ENCODE results near the gene CAMK2D.

DNA sequence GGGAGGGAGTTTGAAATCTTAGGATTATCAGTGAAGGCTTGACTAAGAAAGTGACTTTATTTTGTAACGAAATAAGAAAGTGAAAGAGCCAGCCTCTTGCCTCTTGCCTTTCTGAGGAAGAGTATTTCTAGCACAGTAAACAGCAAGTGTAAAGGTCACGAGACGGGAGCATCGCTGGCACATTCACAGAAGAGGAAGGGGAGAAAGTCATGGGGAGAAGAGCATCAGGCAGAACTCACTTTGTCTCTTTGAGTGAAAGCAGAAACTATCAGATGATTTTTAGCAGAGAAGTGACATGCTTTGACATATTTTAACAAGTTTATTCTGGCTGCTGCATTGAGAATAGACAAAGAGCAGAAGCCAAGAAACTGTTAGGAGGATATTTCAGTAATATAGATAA, 313.8 kb downstream of the CAMK2D start:
- TF ChIP-seq, protein P1, sequence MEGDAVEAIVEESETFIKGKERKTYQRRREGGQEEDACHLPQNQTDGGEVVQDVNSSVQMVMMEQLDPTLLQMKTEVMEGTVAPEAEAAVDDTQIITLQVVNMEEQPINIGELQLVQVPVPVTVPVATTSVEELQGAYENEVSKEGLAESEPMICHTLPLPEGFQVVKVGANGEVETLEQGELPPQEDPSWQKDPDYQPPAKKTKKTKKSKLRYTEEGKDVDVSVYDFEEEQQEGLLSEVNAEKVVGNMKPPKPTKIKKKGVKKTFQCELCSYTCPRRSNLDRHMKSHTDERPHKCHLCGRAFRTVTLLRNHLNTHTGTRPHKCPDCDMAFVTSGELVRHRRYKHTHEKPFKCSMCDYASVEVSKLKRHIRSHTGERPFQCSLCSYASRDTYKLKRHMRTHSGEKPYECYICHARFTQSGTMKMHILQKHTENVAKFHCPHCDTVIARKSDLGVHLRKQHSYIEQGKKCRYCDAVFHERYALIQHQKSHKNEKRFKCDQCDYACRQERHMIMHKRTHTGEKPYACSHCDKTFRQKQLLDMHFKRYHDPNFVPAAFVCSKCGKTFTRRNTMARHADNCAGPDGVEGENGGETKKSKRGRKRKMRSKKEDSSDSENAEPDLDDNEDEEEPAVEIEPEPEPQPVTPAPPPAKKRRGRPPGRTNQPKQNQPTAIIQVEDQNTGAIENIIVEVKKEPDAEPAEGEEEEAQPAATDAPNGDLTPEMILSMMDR (conservative IDR thresholded peaks at IDR 0.05): no peak
- TF ChIP-seq ZFX (IDR thresholded peaks at IDR 0.05): no peak

Data from C4-2B (cell line).